Stimulated activated CD8-positive, alpha-beta memory T cell treated with anti-CD3 and anti-CD28 coated beads, Interleukin-7, amount 100 ng/mL, for 24 hours (primary cell): ENCODE data around the gene OR9A4.
"Not testable (repeated sequence)": the region's sequence is repeated elsewhere in the genome, so short reads cannot be mapped to it uniquely, and the experiment has no call there.

ENCODE experiments used
- DNase-seq: peaks from one replicate; pipeline ENCODE4 v3.0.0-alpha.2; 2020; ENCODE audit warnings: low read depth

The OR9A4 gene

GRCh38 chr7:141916099-141916498, at the start of gene OR9A4:
OR9A4 (plus strand) TSS chr7:141916399; CDS start chr7:141918876, 2,477 bp downstream.
- DNase-seq: no peak

DNA sequence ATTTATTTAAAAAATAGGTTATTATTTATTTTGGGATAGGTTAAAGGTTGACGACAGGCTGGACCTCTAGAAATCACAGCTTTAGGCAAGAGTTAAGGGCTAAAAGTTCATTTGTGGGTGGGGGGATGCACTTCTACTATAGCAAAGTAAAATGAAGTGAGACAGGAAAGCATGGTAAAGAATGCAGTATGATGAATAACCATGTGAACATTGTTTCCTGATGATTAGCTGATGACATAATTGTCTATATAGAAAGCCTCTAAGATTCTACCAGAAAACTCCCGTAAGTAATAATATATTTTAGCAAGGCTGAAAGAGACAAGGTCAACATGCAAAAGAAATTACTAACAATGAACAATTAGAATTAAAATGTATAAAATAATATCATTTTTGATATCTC, 49.2 kb upstream of the OR9A4 start:
- DNase-seq: no peak

- DNase-seq: no peak
Observed at GRCh38 chr7:141872931-141873330, 43.3 kb upstream of the OR9A4 start.

- DNase-seq: no peak
Observed at GRCh38 chr7:141874787-141875186, 41.4 kb upstream of the OR9A4 start.

DNA sequence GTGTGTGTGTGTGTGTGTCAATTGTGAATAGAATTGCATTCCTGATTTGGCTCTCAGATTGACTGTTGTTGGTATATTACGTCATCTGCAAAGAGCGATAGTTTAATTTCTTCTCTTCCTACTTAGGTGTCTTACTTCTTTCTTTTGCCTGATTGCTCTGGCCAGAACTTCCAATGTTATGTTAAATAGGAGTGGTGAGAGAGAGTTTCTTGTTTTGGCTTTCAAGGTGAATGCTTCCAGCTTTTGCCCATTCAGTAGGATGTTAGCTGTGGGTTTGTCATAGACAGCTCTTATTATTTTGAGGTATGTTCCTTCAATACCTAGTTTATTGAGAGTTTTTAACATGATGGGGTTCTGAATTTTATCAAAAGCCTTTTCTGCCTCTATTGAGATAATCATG, 40.7 kb upstream of the OR9A4 start:
- no peak for DNase-seq

- no peak for DNase-seq
Observed at GRCh38 chr7:141876371-141876770, 39.8 kb upstream of the OR9A4 start.

GRCh38 chr7:141877365-141877764, 38.8 kb upstream of the OR9A4 start:
- no peak for DNase-seq

DNA sequence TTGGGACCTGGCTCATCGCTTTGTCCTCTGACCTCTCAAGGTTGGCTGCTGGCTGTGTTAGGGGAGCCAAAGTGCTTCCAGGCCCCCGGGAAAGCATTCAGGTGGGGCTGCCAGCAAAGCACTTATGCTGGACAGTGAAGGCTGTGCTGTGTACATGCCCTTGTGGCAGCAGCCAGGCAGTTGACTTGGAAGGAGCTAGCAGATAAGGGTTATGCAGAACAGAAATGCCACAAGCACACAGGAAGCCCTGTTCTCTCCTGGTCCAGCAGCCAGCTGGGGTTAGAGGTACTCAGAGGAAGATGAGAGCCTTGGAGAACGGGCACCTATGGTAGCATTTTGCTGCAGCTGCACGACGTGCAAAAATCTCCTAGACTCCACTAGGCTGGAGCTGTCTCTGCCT, 35.2 kb upstream of the OR9A4 start:
- DNase-seq: no peak

- no peak for DNase-seq
Observed at GRCh38 chr7:141884539-141885225, 31.5 kb upstream of the OR9A4 start.

GRCh38 chr7:141889321-141889720, 26.9 kb upstream of the OR9A4 start:
- no peak for DNase-seq

DNA sequence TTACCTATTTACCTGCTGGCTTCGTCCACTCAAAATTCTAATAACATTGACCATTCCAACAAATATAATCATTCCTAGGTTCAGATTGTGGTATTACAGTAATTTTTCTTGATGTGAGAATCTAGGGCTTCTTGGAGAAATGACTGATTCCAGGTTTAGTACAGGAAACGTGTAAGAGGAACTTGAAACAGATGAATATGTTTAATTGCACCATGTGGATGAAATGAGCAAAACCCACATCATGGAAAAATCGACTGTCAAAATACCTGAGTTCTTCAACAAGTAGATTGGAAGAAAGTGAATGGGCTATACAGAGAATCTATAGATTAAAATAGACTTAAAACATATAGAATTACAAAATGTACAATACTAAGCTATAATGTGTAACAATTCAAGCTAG, 24.9 kb upstream of the OR9A4 start:
- DNase-seq: no peak

DNA sequence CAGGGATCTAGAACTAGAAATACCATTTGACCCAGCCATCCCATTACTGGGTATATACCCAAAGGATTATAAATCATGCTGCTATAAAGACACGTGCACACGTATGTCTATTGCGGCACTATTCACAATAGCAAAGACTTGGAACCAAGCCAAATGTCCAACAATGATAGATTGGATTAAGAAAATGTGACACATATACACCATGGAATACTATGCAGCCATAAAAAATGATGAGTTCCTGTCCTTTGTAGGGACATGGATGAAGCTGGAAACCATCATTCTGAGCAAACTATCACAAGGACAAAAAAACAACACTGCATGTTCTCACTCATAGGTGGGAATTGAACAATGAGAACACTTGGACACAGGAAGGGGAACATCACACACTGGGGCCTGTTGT, 16.8 kb upstream of the OR9A4 start:
- DNase-seq: not testable (repeated sequence)

- no peak for DNase-seq
Observed at GRCh38 chr7:141906285-141906684, 9.9 kb upstream of the OR9A4 start.

DNA sequence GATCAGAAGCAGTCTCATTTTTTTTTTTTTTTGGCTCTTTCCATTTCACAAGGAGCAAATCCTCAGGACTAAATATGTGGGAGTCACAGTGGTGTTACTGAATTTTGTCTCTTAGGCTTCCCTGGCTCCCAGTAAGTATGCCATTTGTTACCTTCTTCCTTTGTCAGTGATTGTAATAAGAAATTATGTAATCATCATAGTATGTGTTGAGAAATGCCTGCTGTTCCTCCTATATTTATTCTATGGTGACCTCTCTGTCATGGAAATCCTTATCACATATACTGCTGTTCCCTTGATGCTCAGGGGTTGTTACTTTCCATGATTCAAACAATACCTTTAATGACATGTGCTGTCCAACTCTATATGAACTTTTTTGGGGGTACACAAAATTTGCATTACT, 4.8 kb upstream of the OR9A4 start:
- no peak for DNase-seq

DNA sequence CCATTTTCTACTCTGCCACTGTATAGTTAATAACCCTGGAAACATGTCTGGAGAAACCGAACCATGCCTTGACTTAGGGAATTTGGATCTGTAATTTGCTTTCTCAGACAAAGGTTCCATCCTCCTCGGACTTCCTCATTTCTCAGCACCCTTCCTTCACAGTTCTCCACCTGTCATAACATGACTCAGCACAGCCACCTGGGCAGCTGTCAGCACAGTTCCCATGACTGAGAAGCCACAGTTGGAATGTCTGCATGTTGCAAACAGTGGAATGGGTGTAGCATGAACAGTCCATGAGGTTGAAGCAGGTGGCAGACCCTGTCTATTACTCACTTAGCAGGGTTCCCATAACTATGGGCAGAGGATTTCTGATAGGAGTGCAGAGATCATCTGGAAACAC, 634 bp upstream of the OR9A4 start:
- DNase-seq: no peak

- DNase-seq: no peak
Observed at GRCh38 chr7:141920281-141920680, 4.1 kb downstream of the OR9A4 start.

DNA sequence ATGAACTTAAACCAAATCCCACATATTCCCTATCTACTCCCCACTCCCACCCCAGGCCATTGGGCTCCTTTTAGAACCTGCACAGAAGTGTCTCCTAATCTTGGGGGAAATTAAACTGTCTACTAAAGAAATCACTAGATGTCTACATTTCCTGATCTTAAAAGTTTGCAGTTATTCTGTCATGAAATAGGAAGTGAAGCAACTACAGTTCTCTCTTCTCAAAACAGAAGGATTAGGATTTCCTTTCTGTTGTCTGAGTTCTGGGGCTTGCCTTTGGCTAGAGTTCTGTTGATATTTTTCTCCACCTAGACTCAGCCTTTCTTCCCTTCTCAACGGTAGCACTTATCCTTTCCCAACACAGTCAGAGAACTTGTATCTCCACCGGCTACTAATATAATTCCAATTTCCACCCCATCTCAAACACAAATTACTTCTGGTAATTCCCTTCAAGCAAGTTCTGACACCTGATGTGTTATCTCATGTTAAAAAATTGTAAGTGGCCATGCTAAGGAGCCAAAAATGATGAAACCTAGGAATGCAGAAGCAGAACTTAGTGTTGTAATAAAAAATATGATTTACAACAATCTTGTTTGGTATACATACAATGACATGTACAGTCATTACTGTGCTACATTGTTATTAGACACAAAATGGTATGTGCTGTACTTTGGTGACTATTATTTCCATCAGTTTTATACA, 12.1 kb downstream of the OR9A4 start:
- no peak for DNase-seq

DNA sequence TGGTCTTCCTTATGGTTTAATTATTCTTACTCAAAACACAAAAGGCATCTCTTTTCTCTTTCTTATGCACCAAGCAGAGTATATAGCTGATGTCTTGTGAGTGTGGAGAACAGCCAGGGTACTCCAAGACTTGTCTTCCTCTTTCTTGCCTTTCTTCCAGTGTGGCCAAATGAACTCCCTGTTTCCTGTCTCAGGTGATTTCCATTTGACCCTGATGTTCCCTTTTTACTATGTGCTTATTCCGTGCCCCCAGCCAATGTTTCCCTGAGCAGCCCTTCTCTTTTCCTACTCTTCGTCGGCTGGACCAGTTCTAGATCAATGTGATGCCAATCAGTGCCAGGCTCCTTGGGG, 12.6 kb downstream of the OR9A4 start:
- DNase-seq: no peak

DNA sequence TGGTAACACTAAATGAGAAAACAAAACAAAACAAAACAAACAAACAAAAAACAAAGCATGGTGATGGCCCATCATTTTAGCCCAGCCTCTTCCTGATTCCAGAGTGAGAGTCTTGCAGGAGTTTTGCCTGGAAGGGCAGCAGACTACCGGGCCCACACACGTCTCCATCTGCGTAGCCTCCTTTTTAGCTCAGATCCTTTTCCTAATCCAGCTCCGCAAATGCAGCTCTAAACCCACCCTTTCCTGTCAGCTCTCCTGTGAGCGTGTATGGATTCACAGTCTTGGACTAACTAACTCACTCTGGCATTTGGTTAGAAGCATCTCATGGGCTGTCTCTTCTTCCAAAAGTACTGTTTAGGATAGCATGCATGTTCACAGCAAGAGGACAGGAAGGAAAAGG, 14.0 kb downstream of the OR9A4 start:
- no peak for DNase-seq

DNA sequence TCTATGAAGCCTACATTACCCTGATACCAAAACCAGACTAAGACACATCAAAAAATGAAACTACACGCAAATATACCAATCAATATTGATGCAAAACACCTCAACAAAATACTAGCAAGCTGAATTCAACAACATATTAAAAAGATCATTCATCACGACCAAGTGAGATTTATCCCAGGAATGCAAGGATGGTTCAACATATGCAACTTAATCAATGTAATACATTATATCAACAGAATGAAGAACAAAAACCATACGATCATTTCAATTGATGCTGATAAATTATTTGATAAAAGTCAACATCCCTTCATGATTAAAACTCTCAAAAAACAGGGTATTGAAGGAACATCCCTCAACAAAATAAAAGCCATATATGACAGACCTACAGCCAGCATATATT, 24.9 kb downstream of the OR9A4 start:
- DNase-seq: no peak

DNA sequence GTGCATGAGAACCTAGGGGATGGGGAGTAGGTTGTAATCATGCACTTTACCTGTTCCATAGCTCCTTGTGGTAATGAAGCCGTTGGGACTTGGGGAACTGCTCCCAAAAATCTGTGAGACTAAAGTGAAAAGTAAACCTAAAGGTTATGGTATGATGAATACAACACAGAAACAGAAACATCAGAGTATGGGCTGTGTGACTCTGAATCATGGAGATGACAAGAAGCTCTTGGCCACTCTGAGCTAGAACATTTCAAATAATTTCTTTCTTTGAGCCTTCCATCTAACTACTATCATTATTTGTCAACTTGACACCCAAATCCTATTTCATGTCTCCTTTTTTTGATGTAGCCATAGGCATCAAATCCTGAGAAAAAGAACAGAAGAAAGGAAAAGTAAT, 27.6 kb downstream of the OR9A4 start:
- no peak for DNase-seq

DNA sequence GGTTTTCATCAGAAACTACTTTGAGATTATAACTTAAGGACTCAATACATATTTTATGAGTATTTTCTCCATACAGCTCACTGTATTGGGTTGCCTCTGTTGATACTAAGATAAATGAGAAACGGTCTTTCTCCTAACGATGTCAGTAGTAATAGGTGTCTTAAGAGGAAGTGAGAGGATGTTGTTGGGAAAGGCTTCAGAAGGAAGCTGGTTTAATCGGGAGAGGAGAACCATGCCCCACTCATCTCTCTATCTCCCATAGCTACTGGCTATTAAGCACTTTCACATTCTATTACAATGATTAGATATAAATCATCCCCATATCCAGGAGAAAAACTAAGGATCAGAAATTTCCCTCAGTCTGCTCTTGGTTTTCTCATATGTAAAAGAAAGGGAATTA, 28.6 kb downstream of the OR9A4 start:
- DNase-seq: no peak

DNA sequence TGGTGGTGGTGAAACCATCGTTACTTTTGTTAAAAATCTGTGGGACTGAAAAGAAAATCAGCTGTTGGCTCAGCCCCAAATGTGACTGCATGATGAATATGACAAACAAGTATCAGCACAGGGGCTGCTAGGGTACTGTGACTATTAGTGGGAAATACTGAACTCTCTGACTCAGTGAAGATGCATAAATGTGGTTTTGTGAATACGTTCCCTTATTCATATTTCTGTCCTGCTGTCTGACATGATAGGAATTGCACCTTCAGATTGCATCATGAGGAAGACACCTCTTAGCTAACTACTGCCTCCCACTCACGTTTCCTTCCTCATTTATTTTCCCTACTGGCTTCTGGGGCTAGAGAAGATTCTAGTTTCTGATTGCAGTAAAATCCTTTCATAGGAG, 29.2 kb downstream of the OR9A4 start:
- DNase-seq: no peak

- no peak for DNase-seq
Observed at GRCh38 chr7:141946796-141947195, 30.6 kb downstream of the OR9A4 start, which contains the start of gene CLEC5A. CLEC5A (minus strand) TSS chr7:141946974; CDS start chr7:141946292, 682 bp downstream.
